ENCODE results near the gene NUTM2F.

Gene NUTM2F

DNA sequence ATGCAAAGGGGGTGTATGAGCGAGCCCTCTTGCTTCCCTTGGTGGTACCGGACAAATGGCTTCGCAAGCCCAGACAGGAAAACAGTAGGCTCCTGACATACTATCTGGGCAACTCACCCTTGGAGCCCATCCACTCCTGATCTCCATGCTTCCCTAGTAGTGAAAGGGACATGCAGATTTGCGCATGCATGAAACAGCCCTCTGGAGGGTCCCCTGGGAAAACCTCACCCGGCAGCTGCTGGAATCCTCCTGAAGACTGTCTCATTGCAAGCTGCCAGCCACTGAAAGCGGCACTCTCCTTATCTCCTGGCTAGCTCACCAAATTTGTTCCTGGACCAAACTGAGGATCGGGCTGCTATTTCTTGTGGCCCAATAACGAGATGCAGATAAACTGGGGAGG lies 59.2 kb downstream of the NUTM2F start:
- no peak for DNase-seq

More for the DNA sequence above, 59.2 kb downstream of the NUTM2F start:
- in situ Hi-C loops (cut with MboI; ENCODE audit: low pct_unique_long_range_greater_than_20kb, low sequenced_read_pairs) = no loop called here
